GM06990 (cell line): ENCODE results near the gene MON1B.
"Not testable (repeated sequence)": the region's sequence is repeated elsewhere in the genome, so short reads cannot be mapped to it uniquely, and the experiment has no call there.

ENCODE experiments used
- DNase-seq: peaks from one replicate; pipeline ENCODE4 v3.0.0-alpha.2; 2011; ENCODE audit not compliant: insufficient read length; ENCODE audit errors: extremely low read depth
- H3K27me3 ChIP-seq: replicated peaks from 2 replicates; pipeline ENCODE4 v1.6.0; 2011; ENCODE audit warnings: low read length; ENCODE audit not compliant: control insufficient read depth, insufficient read depth
- H3K36me3 ChIP-seq: 2 replicates; pipeline ENCODE4 v1.5.1; 2011; ENCODE audit warnings: low read length; ENCODE audit not compliant: control insufficient read depth, insufficient read depth
- H3K4me3 ChIP-seq: replicated peaks from 2 replicates; pipeline ENCODE4 v1.5.1; 2011; ENCODE audit warnings: low read depth, mild to moderate bottlenecking, control low read depth, low read length
- CTCF ChIP-seq: IDR thresholded peaks from 2 replicates; pipeline ENCODE4 v1.5.1; 2011; ENCODE audit warnings: low read length, control low read depth, mild to moderate bottlenecking, inconsistent platforms; ENCODE audit not compliant: insufficient read depth, poor library complexity, severe bottlenecking

The MON1B gene

GRCh38 chr16:77236063-77236511 is 45.1 kb downstream of the MON1B start:
- peak; percentile 99 for TF ChIP-seq CTCF
- Histone ChIP-seq H3K27me3 (no peaks in the 10 kb centered on the region), H3K36me3 (no peaks in the 10 kb centered on the region), H3K4me3 (no peak overlapping the region)
- DNase-seq = peak; percentile 75

DNA sequence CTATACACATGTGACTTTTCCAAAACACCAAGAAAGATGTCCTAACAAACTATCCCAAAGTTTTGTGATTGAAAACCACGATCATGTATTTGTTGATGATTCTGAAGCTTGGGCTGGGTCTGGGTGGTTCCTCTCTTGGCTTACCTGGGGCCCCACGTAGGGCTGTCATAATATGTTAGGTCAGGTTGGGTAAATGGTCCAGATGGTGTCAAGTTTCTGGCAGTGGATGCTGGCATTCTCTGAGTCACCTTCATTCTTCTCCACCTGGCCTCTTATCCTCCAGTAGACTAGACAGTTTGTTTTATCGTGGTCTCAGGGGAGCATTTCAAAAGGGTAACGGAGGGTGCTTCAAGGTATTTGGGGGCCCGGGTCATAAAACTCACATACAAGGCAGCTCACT is 47.6 kb downstream of the MON1B start:
- Histone ChIP-seq H3K4me3 (no peak overlapping the region), H3K36me3 (no peaks in the 10 kb centered on the region), H3K27me3 (no peaks in the 10 kb centered on the region)
- no peak for DNase-seq
- no peak for TF ChIP-seq CTCF

- not testable (repeated sequence) for DNase-seq, H3K36me3 ChIP-seq, H3K4me3 ChIP-seq, H3K27me3 ChIP-seq
Measured at GRCh38 chr16:77242471-77242870, 51.5 kb downstream of the MON1B start.

GRCh38 chr16:77246150-77246549 is 55.2 kb downstream of the MON1B start:
- Histone ChIP-seq H3K4me3 (no peak overlapping the region), H3K27me3 (no peaks in the 10 kb centered on the region; the same call in 1 of the 2 replicates), H3K36me3 (no peaks in the 10 kb centered on the region)
- no peak for TF ChIP-seq CTCF
- DNase-seq = no peak

- Histone ChIP-seq H3K4me3 (no peak overlapping the region), H3K27me3 (no peaks in the 10 kb centered on the region; the same call in 1 of the 2 replicates), H3K36me3 (no peaks in the 10 kb centered on the region)
- no peak for DNase-seq
- TF ChIP-seq CTCF = no peak
Measured at GRCh38 chr16:77250400-77250799, 59.4 kb downstream of the MON1B start.
